HCT116 (cell line): ENCODE data around the gene GJB6. TPM values are rescaled to one million over a fixed set of nuclear protein-coding genes. Genes with fewer than 3 reads are reported as not detected.

Experiments
- ATAC-seq: fragments of 200-7000 bp; cut with Tn5 transposase; 2 replicates; pipeline ENCODE4 v1.9.1; 2020; ENCODE audit warnings: mild to moderate bottlenecking, moderate library complexity
- BruUV-seq: library from RNA; stranded (reverse); fragments of 400-500 nt; replicated peaks from 2 replicates; lab custom pipeline; 2021; lab: Mats Ljungman, UMichigan
- CTCF ChIA-PET: fragments of 300-600 bp; sonication (Branson Sonifier 250); formaldehyde crosslinking; loops from one replicate; lab custom pipeline; 2021; ENCODE audit warnings: antibody characterized with exemption; lab: Charles Lee
- POLR2A ChIA-PET: fragments of 300-600, 350-600 bp; sonication (Branson Sonifier 250); formaldehyde crosslinking; loops from one replicate; lab custom pipeline; 2021; ENCODE audit warnings: antibody characterized with exemption; lab: Charles Lee
- RAD21 ChIA-PET, 2 experiments: fragments of 300-600 bp; sonication (Branson Sonifier 250); formaldehyde crosslinking; loops; one replicate each; lab custom pipeline; 2023; ENCODE audit warnings: low total read pairs in 2 of 2; ENCODE audit not compliant: uncharacterized antibody in 2 of 2, unreplicated experiment in 2 of 2, low non-redundant PET in 1 of 2; lab: Charles Lee
- DNase-seq: peaks from one replicate; pipeline ENCODE4 v3.0.0-alpha.2; 2010; ENCODE audit warnings: low read depth, low spot score
- H2AFZ ChIP-seq: fragments of 200-600 bp; shearing (Covaris generic), sonication (generic); 2 replicates; pipeline ENCODE4 v1.6.1; 2017; ENCODE audit warnings: low read depth, mixed run types, mixed read lengths, antibody characterized with exemption, low read length; ENCODE audit not compliant: poor library complexity, severe bottlenecking
- H3K27ac ChIP-seq: 2 replicates; pipeline ENCODE4 v1.5.1; 2012; ENCODE audit warnings: low read depth, low read length
- H3K27me3 ChIP-seq: fragments of 200-600 bp; sonication (generic); 2 replicates; pipeline ENCODE4 v1.6.1; 2016; ENCODE audit warnings: mixed run types, low read length, mixed read lengths; ENCODE audit not compliant: insufficient read depth
- H3K36me3 ChIP-seq, 2 experiments: fragments of 200-500 bp in 1 of 2; fragments of 200-600 bp in 1 of 2; sonication (Bioruptor generic) in 1 of 2; sonication (generic) in 1 of 2; 2 replicates each; pipeline versions ENCODE4 v1.5.1 to v1.6.1; 2014 to 2016; ENCODE audit warnings: low read length in 2 of 2, inconsistent platforms in 1 of 2, mixed read lengths in 1 of 2, mixed run types in 1 of 2; ENCODE audit not compliant: insufficient read depth in 2 of 2, control insufficient read depth in 1 of 2
- H3K4me1 ChIP-seq, 2 experiments: fragments of 200-600 bp in 1 of 2; sonication (generic) in 1 of 2; 2 replicates each; pipeline versions ENCODE4 v1.5.1 to v1.6.1; 2012 to 2017; ENCODE audit warnings: low read length in 2 of 2, inconsistent platforms in 1 of 2, mild to moderate bottlenecking in 1 of 2, mixed read lengths in 1 of 2, mixed run types in 1 of 2, moderate library complexity in 1 of 2; ENCODE audit not compliant: insufficient read depth in 2 of 2, control insufficient read depth in 1 of 2
- H3K4me2 ChIP-seq: fragments of 200-600 bp; sonication (generic); 2 replicates; pipeline ENCODE4 v1.6.1; 2017; ENCODE audit warnings: mixed run types, low read length, mixed read lengths
- H3K4me3 ChIP-seq, 2 experiments: fragments of 200-600 bp in 1 of 2; sonication (generic) in 1 of 2; replicated peaks in 1 of 2; 2 replicates each; pipeline ENCODE4 v1.5.1; 2011 to 2016; ENCODE audit warnings: low read length in 2 of 2, control low read depth in 1 of 2, low read depth in 1 of 2, mild to moderate bottlenecking in 1 of 2, mixed read lengths in 1 of 2, mixed run types in 1 of 2
- H3K79me2 ChIP-seq: fragments of 200-600 bp; sonication (generic); 2 replicates; pipeline ENCODE4 v1.6.1; 2017; ENCODE audit warnings: mild to moderate bottlenecking, mixed run types, low read length, moderate library complexity, mixed read lengths; ENCODE audit not compliant: insufficient read depth
- H3K9ac ChIP-seq: fragments of 200-600 bp; sonication (generic); 2 replicates; pipeline ENCODE4 v1.6.1; 2016; ENCODE audit warnings: low read length, mixed read lengths
- H3K9me2 ChIP-seq: fragments of 200-600 bp; sonication (generic), shearing (Covaris generic); 2 replicates; pipeline ENCODE4 v1.6.1; 2017; ENCODE audit warnings: mixed run types, mild to moderate bottlenecking, moderate library complexity; ENCODE audit not compliant: insufficient read depth
- H3K9me3 ChIP-seq, 2 experiments: fragments of 200-500 bp in 1 of 2; fragments of 200-600 bp in 1 of 2; sonication (Bioruptor generic) in 1 of 2; sonication (generic) in 1 of 2; 2 replicates each; pipeline ENCODE4 v1.6.1; 2014 to 2017; ENCODE audit warnings: low read length in 2 of 2, mixed read lengths in 2 of 2, inconsistent platforms in 1 of 2, low read depth in 1 of 2, mild to moderate bottlenecking in 1 of 2, mixed run types in 1 of 2, moderate library complexity in 1 of 2; ENCODE audit not compliant: control insufficient read depth in 1 of 2, insufficient read depth in 1 of 2
- H4K20me1 ChIP-seq: fragments of 200-600 bp; sonication (generic), shearing (Covaris generic); 2 replicates; pipeline ENCODE4 v1.6.1; 2017; ENCODE audit warnings: mixed run types, mild to moderate bottlenecking, moderate library complexity; ENCODE audit not compliant: insufficient read depth
- ATF3 ChIP-seq: IDR thresholded peaks from 2 replicates; pipeline ENCODE4 v1.6.1; 2012
- EGR1 ChIP-seq: IDR thresholded peaks from 2 replicates; pipeline ENCODE4 v1.6.1; 2012; ENCODE audit warnings: low read depth
- ELF1 ChIP-seq: IDR thresholded peaks from 2 replicates; pipeline ENCODE4 v1.6.1; 2012; ENCODE audit warnings: low read depth, borderline replicate concordance
- EZH2 ChIP-seq: fragments of 200-600 bp; sonication (generic); IDR thresholded peaks from 2 replicates; pipeline ENCODE4 v1.6.1; 2017; ENCODE audit warnings: antibody characterized with exemption, mixed run types
- JUND ChIP-seq: IDR thresholded peaks from 2 replicates; pipeline ENCODE4 v1.6.1; 2012
- MAX ChIP-seq: IDR thresholded peaks from 2 replicates; pipeline ENCODE4 v1.6.1; 2012
- SP1 ChIP-seq: IDR thresholded peaks from 2 replicates; pipeline ENCODE4 v1.6.1; 2012; ENCODE audit warnings: low read depth
- SRF ChIP-seq: IDR thresholded peaks from 2 replicates; pipeline ENCODE4 v1.6.1; 2012; ENCODE audit warnings: low read depth
- ZFX ChIP-seq: fragments of 450-650 bp; IDR thresholded peaks from 2 replicates; pipeline ENCODE4 v1.6.1; 2017
- ZNF274 ChIP-seq: fragments of 200-500 bp; sonication (Bioruptor generic); IDR thresholded peaks from 2 replicates; pipeline ENCODE4 v1.6.1; 2014; ENCODE audit warnings: mild to moderate bottlenecking, low read depth, low read length, inconsistent platforms
- intact Hi-C: fragments of 100-400 bp; cut with micrococcal nuclease; formaldehyde crosslinking; loops from 2 replicates; pipeline ENCODE4 v1.10.0; 2022
- total RNA-seq: library from RNA; stranded (reverse); gene quantifications from one replicate; pipeline ENCODE4 v1.2.1, GENCODE V29; 2021; ENCODE audit not compliant: unreplicated experiment
- TF ChIP-seq, protein P1 (sequence below), 3 experiments: fragments of 200-600 bp in 1 of 3; sonication (generic) in 1 of 3; IDR thresholded peaks in 2 of 3; conservative IDR thresholded peaks in 1 of 3; 2 replicates each; pipeline ENCODE4 v1.5.1; 2012 to 2017; ENCODE audit warnings: low read depth in 2 of 3, low read length in 2 of 3, antibody characterized with exemption in 1 of 3, borderline replicate concordance in 1 of 3, control low read depth in 1 of 3, mild to moderate bottlenecking in 1 of 3, mixed read lengths in 1 of 3, mixed run types in 1 of 3, moderate library complexity in 1 of 3; ENCODE audit not compliant: insufficient read depth in 1 of 3

The GJB6 gene
- total RNA-seq, 1 experiment from 2014 or later, result not detected

- DNase-seq (no peak), ATAC-seq (no peak)
- no peaks in the 10 kb centered on the region for H3K9me3 ChIP-seq
- no peaks in the 10 kb centered on the region for H3K79me2 ChIP-seq
- H3K4me2 ChIP-seq, result no peak overlapping the region
- no peak overlapping the region for H3K27ac ChIP-seq
- no peak overlapping the region for H3K4me3 ChIP-seq
- no peaks in the 10 kb centered on the region for H3K9me2 ChIP-seq
- no TSS peak for BruUV-seq
- H3K36me3 ChIP-seq, result no peaks in the 10 kb centered on the region
- no peaks in the 10 kb centered on the region for H4K20me1 ChIP-seq
- TF ChIP-seq ELF1 (no peak), ZFX (no peak), SP1 (no peak), SRF (no peak), JUND (no peak), EGR1 (no peak), ZNF274 (no peak), ATF3 (no peak), MAX (no peak), EZH2 (no peak)
- TF ChIP-seq, protein P1, sequence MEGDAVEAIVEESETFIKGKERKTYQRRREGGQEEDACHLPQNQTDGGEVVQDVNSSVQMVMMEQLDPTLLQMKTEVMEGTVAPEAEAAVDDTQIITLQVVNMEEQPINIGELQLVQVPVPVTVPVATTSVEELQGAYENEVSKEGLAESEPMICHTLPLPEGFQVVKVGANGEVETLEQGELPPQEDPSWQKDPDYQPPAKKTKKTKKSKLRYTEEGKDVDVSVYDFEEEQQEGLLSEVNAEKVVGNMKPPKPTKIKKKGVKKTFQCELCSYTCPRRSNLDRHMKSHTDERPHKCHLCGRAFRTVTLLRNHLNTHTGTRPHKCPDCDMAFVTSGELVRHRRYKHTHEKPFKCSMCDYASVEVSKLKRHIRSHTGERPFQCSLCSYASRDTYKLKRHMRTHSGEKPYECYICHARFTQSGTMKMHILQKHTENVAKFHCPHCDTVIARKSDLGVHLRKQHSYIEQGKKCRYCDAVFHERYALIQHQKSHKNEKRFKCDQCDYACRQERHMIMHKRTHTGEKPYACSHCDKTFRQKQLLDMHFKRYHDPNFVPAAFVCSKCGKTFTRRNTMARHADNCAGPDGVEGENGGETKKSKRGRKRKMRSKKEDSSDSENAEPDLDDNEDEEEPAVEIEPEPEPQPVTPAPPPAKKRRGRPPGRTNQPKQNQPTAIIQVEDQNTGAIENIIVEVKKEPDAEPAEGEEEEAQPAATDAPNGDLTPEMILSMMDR (IDR thresholded peaks at IDR 0.05 in 2 of 3, conservative IDR thresholded peaks at IDR 0.05 in 1 of 3; ENCODE audit: borderline replicate concordance in 1 of 3, insufficient read depth in 1 of 3, low read depth in 2 of 3, low read length in 2 of 3), result no peak
- ChIA-PET RAD21 (no interaction called here), POLR2A (no interaction called here), CTCF (no interaction called here)
- no peak overlapping the region for H2AFZ ChIP-seq
- no peaks in the 10 kb centered on the region for H3K27me3 ChIP-seq
- no peak overlapping the region for H3K9ac ChIP-seq
- intact Hi-C loops, result no loop called here
- H3K4me1 ChIP-seq, result no peaks in the 10 kb centered on the region
Measured at GRCh38 chr13:20254076-20254475, 22.0 kb upstream of the GJB6 start.
